ENCODE results near the gene PLEKHM2. TPM values are rescaled to one million over a fixed set of nuclear protein-coding genes. Genes with fewer than 3 reads are reported as not detected.

PLEKHM2 gene
- total and polyA plus RNA-seq, 2 of the 4 experiments (the other 2 are of a cell fraction) = 24.7 to 48.0 TPM

DNA sequence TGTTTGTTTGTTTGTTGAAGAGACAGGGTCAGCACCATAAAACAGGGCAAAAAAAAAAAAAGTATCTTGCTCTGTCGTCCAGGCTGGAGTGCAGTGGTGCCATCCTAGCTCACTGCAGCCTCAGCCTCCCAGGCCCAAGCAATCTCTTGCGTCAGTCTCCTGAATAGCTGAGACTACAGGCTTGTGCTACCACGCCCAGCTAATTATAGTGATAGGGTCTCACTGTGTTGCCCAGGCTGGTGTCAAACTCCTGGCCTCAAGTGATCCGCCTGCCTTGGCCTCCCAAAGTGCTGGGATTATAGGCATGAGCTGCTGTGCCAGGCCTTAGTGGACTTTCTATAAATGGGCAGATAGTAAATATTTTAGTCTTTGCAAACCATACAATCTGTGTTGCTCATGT lies 47.7 kb upstream of the PLEKHM2 start:
- no TSS peak for BruUV-seq (replicated peaks)
- Histone ChIP-seq H3K4me1 (ENCODE audit: control insufficient read depth, insufficient read depth, low read length) (no peaks in the 10 kb centered on the region), H3K9ac (ENCODE audit: low read depth, low read length) (no peak overlapping the region), H2BK120ac (ENCODE audit: low read depth, low read length) (no peak overlapping the region), H3K79me1 (ENCODE audit: low read depth in 1 of 2, low read length in 2 of 2) (peaks cover 20 to 28% of the 10 kb centered on the region in 2 experiments), H2AK5ac (ENCODE audit: low read depth, low read length) (no peak overlapping the region), H3K27ac (ENCODE audit: insufficient read depth, low read length) (no peak overlapping the region), H3K4me3 (ENCODE audit: insufficient read depth, low read depth, low read length) (no peak overlapping the region), H3K4me2 (ENCODE audit: low read depth, low read length) (no peak overlapping the region), H3K36me3 (ENCODE audit: control insufficient read depth, insufficient read depth, low read length) (peaks cover 33% of the 10 kb centered on the region), H2AK9ac (replicated peaks; ENCODE audit: low read depth, low read length, poor library complexity) (no peak overlapping the region), H3K56ac (ENCODE audit: extremely low read depth, insufficient read depth, low read length) (no peak overlapping the region), H3K14ac (replicated peaks; ENCODE audit: low read depth, low read length) (no peak overlapping the region), H2AFZ (replicated peaks; ENCODE audit: low read length, poor library complexity) (no peak overlapping the region), H3K27me3 (ENCODE audit: control insufficient read depth, insufficient read depth, low read length) (no peaks in the 10 kb centered on the region), H3K4ac (ENCODE audit: low read depth, low read length) (no peak overlapping the region), H3K23ac (ENCODE audit: low read depth, low read length) (no peak overlapping the region), H3K9me1 (ENCODE audit: insufficient read depth, low read length) (peaks cover 12% of the 10 kb centered on the region; the same call in 1 of the 2 replicates), H4K8ac (ENCODE audit: low read depth in 2 of 2, low read length in 2 of 2) (no peak overlapping the region), H4K5ac (ENCODE audit: low read depth, low read length) (no peak overlapping the region), H4K91ac (ENCODE audit: insufficient read depth, low read depth, low read length) (no peak overlapping the region), H3K9me3 (ENCODE audit: control insufficient read depth, insufficient read depth, low read length) (no peaks in the 10 kb centered on the region), H2BK5ac (ENCODE audit: low read depth, low read length, poor library complexity, severe bottlenecking) (no peak overlapping the region), H3K18ac (ENCODE audit: low read depth, low read length) (no peak overlapping the region), H2BK20ac (ENCODE audit: low read depth, low read length) (no peak overlapping the region), H2BK15ac (ENCODE audit: low read depth, low read length) (no peak overlapping the region), H4K20me1 (ENCODE audit: insufficient read depth, low read length) (no peaks in the 10 kb centered on the region; the same call in 1 of the 2 replicates)
- ChIA-PET CTCF (no interaction called here), POLR2A (ENCODE audit: unreplicated experiment) (no interaction called here)
- intact Hi-C loops (cut with micrococcal nuclease) = no loop called here
- ATAC-seq (ENCODE audit: low read depth) (no peak), DNase-seq (no peak)
- in situ Hi-C loops (cut with MboI; ENCODE audit: low sequenced_read_pairs) = no loop called here
- 100% methylated on average over 1 of the region's 4 CpGs; no CpG with 5 or more reads in 1 of the 2 experiments for WGBS, 2 experiments (ENCODE audit: extremely low coverage in 2 of 2, insufficient read length in 1 of 2)
- dilution Hi-C loops (cut with HindIII; ENCODE audit: low sequenced_read_pairs, unreplicated experiment) = no loop called here
- TF ChIP-seq RAD21 (IDR thresholded peaks at IDR 0.05; ENCODE audit: low read length) (no peak), POLR2A (IDR thresholded peaks at IDR 0.05; ENCODE audit: low read depth, low read length) (no peak), RCOR1 (IDR thresholded peaks at IDR 0.05; ENCODE audit: insufficient replicate concordance, low read length) (no peak), MAZ (IDR thresholded peaks at IDR 0.05; ENCODE audit: borderline replicate concordance, low read depth, low read length) (no peak)

Measured in IMR-90 (cell line).